IPS-NIHi7 (cell line): ENCODE data around the gene TRAF7.
"Not testable (repeated sequence)": the region's sequence is repeated elsewhere in the genome, so short reads cannot be mapped to it uniquely, and the experiment has no call there.

Experiments
- DNase-seq: peaks from one replicate; pipeline ENCODE4 v3.0.0; 2012; ENCODE audit warnings: mixed read lengths; ENCODE audit errors: extremely low spot score

TRAF7 gene

DNA sequence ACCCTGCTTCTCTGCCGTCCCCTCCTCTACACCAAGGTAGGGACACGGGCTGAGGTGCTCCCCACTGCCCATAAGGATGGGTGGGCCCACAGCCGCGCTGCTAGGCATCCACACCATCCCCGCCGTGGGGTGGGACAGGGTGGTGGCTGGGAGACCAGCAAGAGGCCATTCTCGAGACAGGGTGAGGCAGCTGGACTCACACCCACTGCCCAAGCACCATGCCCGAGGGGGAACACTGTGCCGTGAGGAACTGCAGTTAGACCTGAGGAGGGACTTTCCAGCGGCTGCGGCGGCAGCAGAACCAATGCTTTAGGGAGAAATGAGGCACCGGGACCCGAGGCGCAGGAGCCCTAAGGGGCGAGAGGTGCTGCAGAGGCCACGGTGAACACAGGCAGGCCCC is 33.2 kb upstream of the TRAF7 start:
- no peak for DNase-seq

DNA sequence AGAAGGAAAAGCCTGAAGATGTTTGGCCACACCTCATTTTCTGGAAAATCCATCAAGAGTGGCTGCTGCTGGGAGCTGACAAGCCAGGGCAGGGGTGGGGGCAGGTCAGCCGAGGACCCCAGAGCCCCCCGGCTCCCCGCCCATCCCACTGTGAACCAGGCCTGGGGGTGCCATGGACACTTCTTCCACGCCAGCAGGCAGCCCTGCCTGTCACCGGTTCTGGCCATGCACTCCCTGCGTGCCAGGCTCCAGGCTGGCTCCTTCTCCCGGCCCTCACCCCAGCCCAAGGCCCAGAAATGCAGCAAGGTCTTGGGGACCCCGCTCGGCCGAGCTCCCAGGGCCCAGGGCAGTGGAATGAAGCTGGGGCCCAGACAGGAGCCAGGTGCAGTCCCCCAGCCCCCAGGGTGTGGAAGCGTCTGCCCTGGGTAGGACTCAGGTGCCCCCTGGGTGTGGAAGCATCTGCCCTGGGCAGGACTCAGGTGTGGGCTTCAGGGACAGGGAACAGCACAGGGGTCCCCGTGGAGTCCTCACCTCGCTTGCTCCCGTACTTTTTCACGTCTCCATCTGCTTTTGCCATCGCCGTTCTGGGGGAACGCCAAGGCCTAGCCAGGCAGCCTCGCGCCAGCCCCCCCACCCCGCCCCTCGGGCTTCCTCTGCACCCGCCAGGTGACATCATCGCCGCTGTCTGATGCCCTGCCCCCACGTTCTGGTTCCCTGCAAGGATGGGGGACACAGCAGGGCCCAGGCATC is 32.5 kb upstream of the TRAF7 start:
- not testable (repeated sequence) for DNase-seq

DNA sequence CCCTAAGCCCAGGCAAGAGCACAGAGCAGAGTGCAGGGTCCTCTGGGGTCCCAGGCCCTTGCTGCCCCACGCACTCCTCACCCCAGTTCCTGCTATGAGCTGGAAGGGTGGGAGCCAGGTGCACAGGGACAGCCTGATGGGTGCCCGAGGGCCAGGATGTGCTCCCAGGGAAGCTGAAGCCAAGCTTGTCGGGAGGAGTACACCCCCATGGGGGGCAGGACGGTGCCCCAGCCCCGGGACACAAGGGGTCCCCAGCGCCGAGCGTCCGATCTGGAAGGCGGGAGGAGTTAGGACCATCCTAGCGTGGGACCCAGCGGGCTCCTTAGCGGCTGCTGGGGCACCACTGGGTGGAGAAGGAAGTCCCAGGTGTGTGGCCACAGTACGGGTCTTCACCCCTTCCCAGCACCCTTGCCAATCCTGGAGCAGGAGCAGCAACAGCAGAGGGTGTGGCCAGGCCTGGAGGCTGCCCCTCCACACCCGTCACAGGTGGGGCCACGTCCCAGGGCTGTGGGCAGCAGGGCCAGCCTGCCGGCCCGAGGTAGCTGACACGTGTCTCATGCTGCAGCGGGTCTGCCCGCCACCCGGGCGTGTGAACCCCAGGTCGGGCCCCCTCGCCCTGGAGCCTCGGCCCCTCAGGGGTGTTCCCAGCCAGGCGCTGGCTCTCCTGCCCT is 31.7 kb upstream of the TRAF7 start:
- not testable (repeated sequence) for DNase-seq

DNA sequence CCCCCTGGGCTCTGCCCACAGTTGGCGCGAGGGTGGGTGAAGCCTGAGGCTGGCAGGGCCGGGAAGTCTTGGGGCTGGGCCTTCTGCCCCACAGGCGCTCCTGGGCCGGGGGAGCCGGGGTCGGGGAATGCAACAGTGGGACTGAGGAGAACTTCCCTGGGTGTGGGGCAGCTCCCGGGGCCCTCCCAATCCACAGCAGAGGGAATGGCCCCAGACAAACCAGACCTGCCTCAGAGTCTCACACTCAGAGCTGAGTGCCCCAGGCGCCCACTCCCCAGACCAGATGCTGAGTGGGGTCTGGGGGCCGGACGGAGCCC is 31.2 kb upstream of the TRAF7 start:
- not testable (repeated sequence) for DNase-seq

DNA sequence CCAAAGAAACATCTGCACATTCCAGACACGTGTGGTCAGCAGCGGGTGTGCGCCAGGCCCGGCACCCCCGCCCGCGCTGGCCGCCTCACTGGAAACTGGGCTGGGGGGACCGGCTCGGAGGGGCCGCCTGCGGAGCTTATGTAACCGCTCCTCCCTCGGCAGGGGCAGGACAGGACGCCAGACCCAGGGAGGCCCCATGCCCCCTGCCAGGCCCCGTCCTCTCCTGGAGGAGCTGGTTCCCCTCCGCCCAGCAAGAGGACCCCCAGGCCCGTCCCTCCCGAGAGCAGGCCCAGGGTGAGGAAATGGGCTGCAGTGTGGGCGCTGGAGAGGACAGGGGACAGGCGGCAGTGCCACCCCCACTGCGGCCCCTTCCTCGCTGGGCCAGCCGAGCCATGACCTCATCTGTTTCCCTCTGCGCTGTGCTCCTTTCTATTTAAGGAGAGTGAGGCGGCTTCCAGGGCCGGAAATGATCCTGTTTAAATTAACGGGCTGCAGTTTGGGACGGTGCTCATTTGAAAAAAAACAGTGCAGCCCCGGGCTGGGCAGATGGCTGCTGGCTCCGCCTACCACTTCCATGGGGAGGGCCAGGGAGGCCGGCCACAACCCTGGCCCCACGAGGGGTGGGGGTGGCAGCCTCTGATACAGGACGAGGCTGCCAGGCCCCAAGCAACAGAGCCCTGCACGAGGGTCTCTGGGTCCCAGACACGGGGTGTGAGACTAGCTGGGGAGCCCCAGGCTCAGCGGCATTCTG is 30.7 kb upstream of the TRAF7 start:
- not testable (repeated sequence) for DNase-seq

DNA sequence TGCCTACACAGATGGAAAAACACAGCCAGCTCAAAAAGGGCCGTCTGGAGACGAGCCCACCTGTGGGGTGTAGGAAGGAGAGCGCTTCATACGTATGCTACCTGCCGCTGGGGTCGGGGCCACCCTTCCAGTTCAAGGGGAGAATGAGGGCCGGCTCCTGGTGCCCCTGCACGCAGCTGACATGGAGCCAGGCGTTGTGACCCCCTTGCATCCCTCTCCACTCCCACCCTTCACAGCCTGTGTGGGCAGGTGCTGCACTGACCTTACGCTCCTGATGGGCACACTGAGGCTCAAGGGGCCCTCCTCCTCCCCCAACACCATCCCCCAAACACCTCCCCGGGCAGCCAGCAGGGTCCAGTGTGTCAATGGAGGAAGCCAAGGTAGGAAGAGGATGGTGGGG is 30.0 kb upstream of the TRAF7 start:
- DNase-seq, result not testable (repeated sequence)

GRCh38 chr16:2126161-2126743 is 29.3 kb upstream of the TRAF7 start:
- DNase-seq, result not testable (repeated sequence)

DNA sequence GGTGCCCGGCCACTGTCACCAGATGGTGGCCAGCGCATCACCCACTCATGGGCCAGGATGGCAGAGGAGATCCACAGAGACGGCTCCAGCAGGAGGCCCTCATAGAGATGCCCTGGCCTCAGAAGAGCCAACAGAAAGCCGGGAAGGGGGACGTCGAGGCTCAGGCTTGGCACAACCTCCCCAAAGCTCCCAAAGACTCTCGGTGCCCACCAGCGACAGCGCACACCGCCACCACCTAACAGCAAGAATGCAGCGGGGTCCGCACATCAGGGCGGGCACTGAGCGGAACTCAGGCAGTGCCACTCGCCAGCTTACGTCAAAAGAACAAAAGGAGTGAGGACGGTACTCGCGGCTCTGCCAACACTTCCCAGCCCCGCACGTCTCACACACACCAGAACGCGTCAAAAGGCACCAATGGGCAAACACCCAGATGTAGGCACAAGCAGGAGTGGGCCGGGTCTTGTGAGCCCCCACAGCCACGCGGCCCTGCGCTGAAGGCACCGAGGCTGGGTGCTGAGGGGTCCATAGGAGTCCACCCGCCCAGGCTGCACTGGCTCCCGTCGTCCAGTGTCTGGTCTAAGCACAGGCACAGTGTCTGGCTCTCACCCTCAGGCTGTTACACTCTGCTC is 28.5 kb upstream of the TRAF7 start:
- DNase-seq, result not testable (repeated sequence)

GRCh38 chr16:2127630-2128280 is 27.8 kb upstream of the TRAF7 start:
- not testable (repeated sequence) for DNase-seq

- DNase-seq, result not testable (repeated sequence)
Observed at GRCh38 chr16:2129251-2129650, 26.3 kb upstream of the TRAF7 start.

DNA sequence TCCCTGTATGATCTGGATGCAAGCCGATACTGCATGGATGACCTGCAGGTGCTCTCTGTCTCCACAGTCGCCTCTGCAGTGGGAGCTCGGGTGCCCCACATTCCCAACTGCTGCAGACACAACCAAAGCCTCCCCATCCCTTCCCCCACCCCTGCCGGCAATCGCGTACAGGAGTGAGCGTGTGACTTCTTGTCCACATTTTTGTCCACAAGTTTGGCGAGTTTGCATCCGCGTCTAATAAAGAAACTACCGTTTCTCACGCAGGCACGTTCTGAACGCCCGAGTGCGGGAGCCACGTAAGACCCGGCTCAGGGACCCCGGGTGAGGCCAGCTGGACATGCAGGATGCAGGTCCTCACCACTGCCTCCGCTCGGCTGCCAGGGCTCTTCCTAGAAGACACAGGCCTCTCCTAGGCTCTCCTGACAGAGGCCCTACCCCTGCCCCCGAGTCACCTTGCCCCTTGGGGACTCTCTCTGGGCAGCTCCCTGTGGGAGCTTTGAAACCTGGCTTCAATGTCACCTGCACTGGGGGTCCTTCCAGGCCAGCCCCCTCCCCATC is 25.6 kb upstream of the TRAF7 start:
- not testable (repeated sequence) for DNase-seq

DNA sequence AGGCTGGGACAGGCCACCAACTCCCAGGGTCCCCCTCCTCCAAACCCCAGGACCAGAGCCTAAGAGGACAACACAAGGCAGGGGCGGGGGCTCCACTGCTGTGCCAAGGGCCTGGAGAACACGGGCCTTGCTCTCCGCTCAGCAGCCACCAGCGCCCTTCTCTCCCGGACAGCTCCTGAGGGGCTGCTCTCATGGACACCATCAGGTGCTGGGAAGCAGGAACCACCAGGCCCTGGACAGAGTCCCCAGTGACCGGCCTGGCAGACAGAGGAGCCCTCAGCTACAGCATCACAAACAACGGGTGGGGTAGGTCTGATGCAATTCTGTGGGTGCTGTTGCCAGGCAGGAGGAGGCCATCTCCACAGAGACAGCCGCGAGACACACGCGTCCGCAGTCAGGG is 21.8 kb upstream of the TRAF7 start:
- DNase-seq, result not testable (repeated sequence)

GRCh38 chr16:2135071-2135470 is 20.5 kb upstream of the TRAF7 start:
- DNase-seq, result not testable (repeated sequence)

GRCh38 chr16:2135770-2136490 is 19.7 kb upstream of the TRAF7 start, which contains the start of gene PKD1:
Gene PKD1, minus strand, starts transcription at chr16:2135898. Its CDS starts 209 bp downstream, at chr16:2135689.
- peak; percentile 8 for DNase-seq

GRCh38 chr16:2142942-2143877 is 12.4 kb upstream of the TRAF7 start:
- DNase-seq, result no peak

- DNase-seq, result no peak
Observed at GRCh38 chr16:2143878-2144485, 11.6 kb upstream of the TRAF7 start.

GRCh38 chr16:2145843-2146242 is 9.7 kb upstream of the TRAF7 start:
- DNase-seq, result no peak

DNA sequence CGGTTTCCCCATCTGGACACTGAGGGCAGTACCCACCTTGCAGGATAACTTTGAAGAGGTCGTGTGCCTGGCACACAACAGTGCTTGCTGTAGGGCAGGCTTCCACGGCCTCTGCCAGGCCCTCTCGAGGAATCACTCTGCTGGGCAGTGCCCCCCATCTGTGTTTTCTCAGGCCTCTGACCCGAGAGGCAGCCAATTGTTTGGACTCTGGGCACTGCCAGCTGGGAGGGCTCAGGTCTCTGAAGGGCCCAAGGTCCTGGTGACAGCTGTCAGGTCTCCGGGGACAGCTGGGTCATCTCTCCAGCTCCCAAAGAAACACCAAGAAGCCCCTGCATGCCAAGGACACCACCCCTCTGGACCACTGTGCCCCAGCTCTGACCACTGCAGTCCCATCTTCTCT is 8.2 kb upstream of the TRAF7 start:
- DNase-seq, result no peak
